ENCODE results near the gene RNF141. TPM values are rescaled to one million over a fixed set of nuclear protein-coding genes. Genes with fewer than 3 reads are reported as not detected.

The RNF141 gene
- total and polyA plus RNA-seq, 2 of the 13 experiments (the other 11 are each of a cell fraction or from before 2014, with no cell fraction given), result 9.3 to 22.4 TPM

- in situ Hi-C loops (cut with HindIII; ENCODE audit: extremely low pct_ligation_motif_present, low pct_unique_long_range_greater_than_20kb) (no loop called here), intact Hi-C loops (cut with micrococcal nuclease; ENCODE audit: unreplicated experiment) (no loop called here)
- ATAC-seq (no peak), FAIRE-seq (no peak), DNase-seq (ENCODE audit: low spot score) (no peak)
- CTCF ChIA-PET (ENCODE audit: low intra/inter-chr PET ratio, low total read pairs), result no interaction called here
- POLR2A ChIA-PET, result no interaction called here
- Histone ChIP-seq H4K20me1 (ENCODE audit: insufficient read depth, low read length) (no peaks in the 10 kb centered on the region), H3K9ac (ENCODE audit: insufficient read depth, low read depth, low read length) (no peak overlapping the region), H2AFZ (ENCODE audit: low read length) (no peak overlapping the region), H3K36me3 (replicated peaks in 1 of 2; ENCODE audit: control insufficient read depth in 1 of 2, insufficient read depth in 2 of 2, low read length in 2 of 2) (no peaks in the 10 kb centered on the region), H3K79me2 (ENCODE audit: insufficient read depth, low read length) (no peaks in the 10 kb centered on the region), H3K9me3 (ENCODE audit: low read length) (no peaks in the 10 kb centered on the region), H3K4me1 (ENCODE audit: insufficient read depth, low read length) (peaks cover 6% of the 10 kb centered on the region), H3K27me3 (ENCODE audit: control insufficient read depth in 1 of 2, insufficient read depth in 2 of 2, low read length in 2 of 2) (peaks cover 0 to 12% of the 10 kb centered on the region in 2 experiments; a peak in 1 of 5 replicates), H3K4me2 (ENCODE audit: low read depth, low read length) (no peak overlapping the region), H3K4me3 (replicated peaks in 1 of 3; ENCODE audit: insufficient read depth in 1 of 3, low read depth in 2 of 3, low read length in 3 of 3) (no peak overlapping the region), H3K27ac (ENCODE audit: extremely low read length, insufficient read depth, low read length) (no peak overlapping the region)
- no TSS peak for BruUV-seq (replicated peaks)
- TF ChIP-seq ZNF251 (CRISPR knock-in tag; IDR thresholded peaks at IDR 0.05), result no peak
- no peak for TF ChIP-seq ZNF737 (CRISPR knock-in tag; IDR thresholded peaks at IDR 0.05; ENCODE audit: borderline replicate concordance)
- TF ChIP-seq PRMT3 (CRISPR knock-in tag; IDR thresholded peaks at IDR 0.05; ENCODE audit: borderline replicate concordance, low read depth), result no peak
- no peak for TF ChIP-seq KLF6 (CRISPR knock-in tag; IDR thresholded peaks at IDR 0.05)
- WGBS (ENCODE audit: low lambda C conversion rate), result 0% methylated on average over 3 of the region's 3 CpGs
Observed at GRCh38 chr11:10573556-10573955, 32.6 kb upstream of the RNF141 start.

DNA sequence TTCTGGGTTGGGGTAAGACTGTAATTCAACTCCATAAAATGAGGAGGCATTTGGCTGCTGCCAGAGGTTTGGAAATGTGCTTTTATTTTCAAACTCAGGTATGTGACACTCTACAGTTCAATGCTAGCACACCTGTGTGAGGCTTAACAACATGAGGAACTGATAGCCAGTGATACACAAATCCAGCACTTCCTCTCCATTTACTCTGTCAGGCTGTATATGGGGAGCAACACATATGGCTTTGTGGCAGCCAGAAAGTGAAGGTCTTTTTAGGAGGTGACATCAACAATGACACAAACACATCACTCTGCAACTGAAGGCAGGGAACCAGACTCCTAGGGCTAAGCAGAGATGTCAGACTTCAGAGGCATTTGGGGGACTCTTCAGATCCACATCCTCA lies 32.0 kb upstream of the RNF141 start:
- FAIRE-seq (no peak), DNase-seq (ENCODE audit: low spot score) (no peak), ATAC-seq (no peak)
- Histone ChIP-seq H3K4me2 (ENCODE audit: low read depth, low read length) (no peak overlapping the region), H4K20me1 (ENCODE audit: insufficient read depth, low read length) (no peaks in the 10 kb centered on the region), H3K36me3 (replicated peaks in 1 of 2; ENCODE audit: control insufficient read depth in 1 of 2, insufficient read depth in 2 of 2, low read length in 2 of 2) (no peaks in the 10 kb centered on the region), H3K4me3 (replicated peaks in 1 of 3; ENCODE audit: insufficient read depth in 1 of 3, low read depth in 2 of 3, low read length in 3 of 3) (no peak overlapping the region), H3K9ac (ENCODE audit: insufficient read depth, low read depth, low read length) (no peak overlapping the region), H3K79me2 (ENCODE audit: insufficient read depth, low read length) (no peaks in the 10 kb centered on the region), H3K9me3 (ENCODE audit: low read length) (no peaks in the 10 kb centered on the region), H3K27ac (ENCODE audit: extremely low read length, insufficient read depth, low read length) (no peak overlapping the region), H2AFZ (ENCODE audit: low read length) (no peak overlapping the region), H3K27me3 (ENCODE audit: control insufficient read depth in 1 of 2, insufficient read depth in 2 of 2, low read length in 2 of 2) (peaks cover 0 to 12% of the 10 kb centered on the region in 2 experiments; a peak in 1 of 5 replicates), H3K4me1 (ENCODE audit: insufficient read depth, low read length) (peaks cover 11% of the 10 kb centered on the region)
- in situ Hi-C loops (cut with HindIII; ENCODE audit: extremely low pct_ligation_motif_present, low pct_unique_long_range_greater_than_20kb) (no loop called here), intact Hi-C loops (cut with micrococcal nuclease; ENCODE audit: unreplicated experiment) (no loop called here)
- ChIA-PET CTCF (ENCODE audit: low intra/inter-chr PET ratio, low total read pairs) (no interaction called here), POLR2A (no interaction called here)
- no peak for TF ChIP-seq ATAD3A (CRISPR knock-in tag; IDR thresholded peaks at IDR 0.05)
- no peak for TF ChIP-seq DR1 (CRISPR knock-in tag; IDR thresholded peaks at IDR 0.05)
- no peak for TF ChIP-seq ZSCAN9 (CRISPR knock-in tag; IDR thresholded peaks at IDR 0.05; ENCODE audit: borderline replicate concordance)
- TF ChIP-seq SMAD1 (CRISPR knock-in tag; IDR thresholded peaks at IDR 0.05; ENCODE audit: borderline replicate concordance, low read depth), result no peak
- no peak for TF ChIP-seq RBM39 (IDR thresholded peaks at IDR 0.05; ENCODE audit: low read depth, low read length, poor library complexity, severe bottlenecking)
- TF ChIP-seq IRF9 (CRISPR knock-in tag; IDR thresholded peaks at IDR 0.05; ENCODE audit: borderline replicate concordance), result no peak
- TF ChIP-seq, protein P1, sequence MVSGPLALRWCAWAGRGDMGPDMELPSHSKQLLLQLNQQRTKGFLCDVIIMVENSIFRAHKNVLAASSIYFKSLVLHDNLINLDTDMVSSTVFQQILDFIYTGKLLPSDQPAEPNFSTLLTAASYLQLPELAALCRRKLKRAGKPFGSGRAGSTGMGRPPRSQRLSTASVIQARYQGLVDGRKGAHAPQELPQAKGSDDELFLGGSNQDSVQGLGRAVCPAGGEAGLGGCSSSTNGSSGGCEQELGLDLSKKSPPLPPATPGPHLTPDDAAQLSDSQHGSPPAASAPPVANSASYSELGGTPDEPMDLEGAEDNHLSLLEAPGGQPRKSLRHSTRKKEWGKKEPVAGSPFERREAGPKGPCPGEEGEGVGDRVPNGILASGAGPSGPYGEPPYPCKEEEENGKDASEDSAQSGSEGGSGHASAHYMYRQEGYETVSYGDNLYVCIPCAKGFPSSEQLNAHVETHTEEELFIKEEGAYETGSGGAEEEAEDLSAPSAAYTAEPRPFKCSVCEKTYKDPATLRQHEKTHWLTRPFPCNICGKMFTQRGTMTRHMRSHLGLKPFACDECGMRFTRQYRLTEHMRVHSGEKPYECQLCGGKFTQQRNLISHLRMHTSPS (CRISPR knock-in tag; IDR thresholded peaks at IDR 0.05; ENCODE audit: low read depth), result no peak
- TF ChIP-seq ADNP (CRISPR knock-in tag; IDR thresholded peaks at IDR 0.05), result no peak
- TF ChIP-seq PHF8 (CRISPR knock-in tag; IDR thresholded peaks at IDR 0.05), result no peak
- TF ChIP-seq SRSF1 (optimal IDR thresholded peaks at IDR 0.05; ENCODE audit: low read depth, low read length), result no peak
- no peak for TF ChIP-seq NR2C2 (CRISPR knock-in tag; IDR thresholded peaks at IDR 0.05; ENCODE audit: borderline replicate concordance)
- BruUV-seq (replicated peaks), result no TSS peak
